Osteoblast (primary cell): ENCODE data around the gene CXorf65. TPM values are rescaled to one million over a fixed set of nuclear protein-coding genes. Genes with fewer than 3 reads are reported as not detected.

Source experiments
- DNase-seq: peaks from one replicate; pipeline ENCODE4 v3.0.0; 2011; ENCODE audit warnings: low spot score, mixed read lengths; ENCODE audit not compliant: insufficient read length; ENCODE audit errors: missing footprints
- H2AFZ ChIP-seq: 2 replicates; pipeline ENCODE4 v1.6.0; 2011; ENCODE audit warnings: mild to moderate bottlenecking, low read length
- H3K27ac ChIP-seq: 2 replicates; pipeline ENCODE4 v1.5.1; 2011; ENCODE audit warnings: mild to moderate bottlenecking, low read depth, low read length, moderate library complexity
- H3K27me3 ChIP-seq: 2 replicates; pipeline ENCODE4 v1.6.0; 2012; ENCODE audit warnings: mild to moderate bottlenecking, control low read depth, inconsistent platforms, low read length, moderate library complexity; ENCODE audit not compliant: insufficient read depth
- H3K36me3 ChIP-seq: 2 replicates; pipeline ENCODE4 v1.5.1; 2011; ENCODE audit warnings: mild to moderate bottlenecking, low read length, control low read depth, moderate library complexity; ENCODE audit not compliant: insufficient read depth
- H3K4me1 ChIP-seq: 2 replicates; pipeline ENCODE4 v1.5.1; 2011; ENCODE audit warnings: mild to moderate bottlenecking, low read length, control low read depth, moderate library complexity; ENCODE audit not compliant: insufficient read depth
- H3K4me2 ChIP-seq: 2 replicates; pipeline ENCODE4 v1.6.0; 2011; ENCODE audit warnings: mild to moderate bottlenecking, low read length; ENCODE audit not compliant: insufficient read depth
- H3K4me3 ChIP-seq: fragments of 200-600 bp; sonication (generic); 3 replicates; pipeline ENCODE4 v1.5.1; 2012; ENCODE audit warnings: mild to moderate bottlenecking, low read length, inconsistent platforms; ENCODE audit not compliant: insufficient read depth
- H3K79me2 ChIP-seq: 2 replicates; pipeline ENCODE4 v1.6.0; 2012; ENCODE audit warnings: mild to moderate bottlenecking, low read length, control low read depth, inconsistent platforms; ENCODE audit not compliant: insufficient read depth
- H3K9me3 ChIP-seq: 2 replicates; pipeline ENCODE4 v1.5.1; 2011; ENCODE audit warnings: low read depth, low read length, control low read depth
- H4K20me1 ChIP-seq: 2 replicates; pipeline ENCODE4 v1.6.0; 2012; ENCODE audit warnings: mild to moderate bottlenecking, low read length, control low read depth; ENCODE audit not compliant: insufficient read depth
- total RNA-seq: library from RNA; depleted of rRNA; stranded (reverse); fragments of >200 nt; gene quantifications from 2 replicates; pipeline ENCODE4 v1.2.3, GENCODE V29; 2012
- TF ChIP-seq, protein P1 (sequence below): IDR thresholded peaks from 2 replicates; pipeline ENCODE4 v1.5.1; 2011; ENCODE audit warnings: mild to moderate bottlenecking, low read depth, low read length, moderate library complexity; ENCODE audit errors: extremely low read depth

Gene CXorf65
- total RNA-seq, 1 donor = not detected

DNA sequence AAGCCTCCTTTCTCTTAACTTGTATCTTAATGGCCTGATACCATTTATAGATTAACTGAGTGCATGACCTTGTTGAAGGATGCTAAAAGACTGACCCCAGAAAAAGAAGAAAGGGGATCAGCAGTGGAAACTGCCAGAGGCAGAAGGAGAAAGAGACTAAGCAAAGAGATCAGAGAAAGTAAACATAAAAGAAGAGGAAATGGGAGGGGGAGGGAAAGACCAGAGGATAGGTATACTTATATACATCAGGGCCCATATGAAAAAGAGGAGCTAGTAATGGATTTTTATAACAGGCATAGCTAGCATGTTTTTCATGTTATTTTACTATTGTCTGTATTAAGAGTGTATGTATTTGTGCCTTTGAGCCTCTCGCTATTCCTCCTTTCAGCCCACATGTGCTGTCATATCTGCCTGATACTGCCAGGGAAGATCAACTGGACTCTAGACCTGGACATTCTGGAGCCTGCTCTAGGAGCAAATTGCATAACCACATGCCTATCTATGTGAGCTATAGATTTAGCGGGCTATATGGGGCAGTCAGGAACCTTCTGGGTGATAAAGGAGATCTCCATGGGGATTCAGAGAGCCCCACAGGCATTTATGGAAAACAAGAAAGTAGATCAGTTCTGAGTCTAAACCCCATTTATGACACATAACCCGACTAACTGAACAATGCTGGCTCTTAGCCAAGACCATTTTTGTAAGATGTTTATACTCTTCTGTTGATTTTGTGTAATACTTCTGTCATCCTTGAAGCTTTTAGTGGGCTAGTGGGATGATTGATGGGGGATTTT lies 25.0 kb downstream of the CXorf65 start:
- H3K27ac ChIP-seq = no peak overlapping the region
- H3K4me3 ChIP-seq = no peak overlapping the region
- peaks cover 25% of the 10 kb centered on the region for H3K27me3 ChIP-seq
- TF ChIP-seq, protein P1, sequence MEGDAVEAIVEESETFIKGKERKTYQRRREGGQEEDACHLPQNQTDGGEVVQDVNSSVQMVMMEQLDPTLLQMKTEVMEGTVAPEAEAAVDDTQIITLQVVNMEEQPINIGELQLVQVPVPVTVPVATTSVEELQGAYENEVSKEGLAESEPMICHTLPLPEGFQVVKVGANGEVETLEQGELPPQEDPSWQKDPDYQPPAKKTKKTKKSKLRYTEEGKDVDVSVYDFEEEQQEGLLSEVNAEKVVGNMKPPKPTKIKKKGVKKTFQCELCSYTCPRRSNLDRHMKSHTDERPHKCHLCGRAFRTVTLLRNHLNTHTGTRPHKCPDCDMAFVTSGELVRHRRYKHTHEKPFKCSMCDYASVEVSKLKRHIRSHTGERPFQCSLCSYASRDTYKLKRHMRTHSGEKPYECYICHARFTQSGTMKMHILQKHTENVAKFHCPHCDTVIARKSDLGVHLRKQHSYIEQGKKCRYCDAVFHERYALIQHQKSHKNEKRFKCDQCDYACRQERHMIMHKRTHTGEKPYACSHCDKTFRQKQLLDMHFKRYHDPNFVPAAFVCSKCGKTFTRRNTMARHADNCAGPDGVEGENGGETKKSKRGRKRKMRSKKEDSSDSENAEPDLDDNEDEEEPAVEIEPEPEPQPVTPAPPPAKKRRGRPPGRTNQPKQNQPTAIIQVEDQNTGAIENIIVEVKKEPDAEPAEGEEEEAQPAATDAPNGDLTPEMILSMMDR = no peak
- H3K79me2 ChIP-seq = no peaks in the 10 kb centered on the region
- DNase-seq = no peak
- no peak overlapping the region for H2AFZ ChIP-seq
- no peak overlapping the region for H3K4me2 ChIP-seq
- no peaks in the 10 kb centered on the region for H4K20me1 ChIP-seq
- no peaks in the 10 kb centered on the region for H3K36me3 ChIP-seq
- H3K9me3 ChIP-seq = no peaks in the 10 kb centered on the region
- H3K4me1 ChIP-seq = peaks cover 9% of the 10 kb centered on the region

DNA sequence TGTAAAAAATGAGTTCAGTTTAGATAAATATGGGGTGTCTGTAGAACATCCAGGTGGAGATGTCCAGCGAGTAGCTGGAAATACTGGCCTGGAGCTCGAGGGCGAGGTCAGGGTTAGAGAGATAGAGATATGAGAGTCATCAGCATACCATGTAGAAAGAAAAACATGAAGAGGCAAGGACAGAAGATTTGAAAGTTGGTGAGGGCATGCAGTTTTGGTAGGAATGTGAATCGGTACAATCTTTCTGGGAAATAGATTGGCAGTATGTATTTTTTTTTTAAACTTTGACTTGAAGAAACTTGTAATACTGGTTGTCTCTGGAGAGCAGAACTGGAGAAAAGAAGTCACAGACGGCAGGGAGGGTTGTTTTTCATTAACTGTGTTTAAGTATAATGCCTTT lies 36.0 kb downstream of the CXorf65 start:
- H3K4me1 ChIP-seq = peaks cover 3% of the 10 kb centered on the region
- H3K4me2 ChIP-seq = no peak overlapping the region
- no peaks in the 10 kb centered on the region for H3K9me3 ChIP-seq
- TF ChIP-seq, protein P1 = no peak
- DNase-seq = no peak
- H3K79me2 ChIP-seq = peaks cover 22% of the 10 kb centered on the region
- H3K4me3 ChIP-seq = no peak overlapping the region
- no peaks in the 10 kb centered on the region for H3K36me3 ChIP-seq
- no peak overlapping the region for H2AFZ ChIP-seq
- H3K27ac ChIP-seq = no peak overlapping the region
- peaks cover 10% of the 10 kb centered on the region for H3K27me3 ChIP-seq
- no peaks in the 10 kb centered on the region for H4K20me1 ChIP-seq

DNA sequence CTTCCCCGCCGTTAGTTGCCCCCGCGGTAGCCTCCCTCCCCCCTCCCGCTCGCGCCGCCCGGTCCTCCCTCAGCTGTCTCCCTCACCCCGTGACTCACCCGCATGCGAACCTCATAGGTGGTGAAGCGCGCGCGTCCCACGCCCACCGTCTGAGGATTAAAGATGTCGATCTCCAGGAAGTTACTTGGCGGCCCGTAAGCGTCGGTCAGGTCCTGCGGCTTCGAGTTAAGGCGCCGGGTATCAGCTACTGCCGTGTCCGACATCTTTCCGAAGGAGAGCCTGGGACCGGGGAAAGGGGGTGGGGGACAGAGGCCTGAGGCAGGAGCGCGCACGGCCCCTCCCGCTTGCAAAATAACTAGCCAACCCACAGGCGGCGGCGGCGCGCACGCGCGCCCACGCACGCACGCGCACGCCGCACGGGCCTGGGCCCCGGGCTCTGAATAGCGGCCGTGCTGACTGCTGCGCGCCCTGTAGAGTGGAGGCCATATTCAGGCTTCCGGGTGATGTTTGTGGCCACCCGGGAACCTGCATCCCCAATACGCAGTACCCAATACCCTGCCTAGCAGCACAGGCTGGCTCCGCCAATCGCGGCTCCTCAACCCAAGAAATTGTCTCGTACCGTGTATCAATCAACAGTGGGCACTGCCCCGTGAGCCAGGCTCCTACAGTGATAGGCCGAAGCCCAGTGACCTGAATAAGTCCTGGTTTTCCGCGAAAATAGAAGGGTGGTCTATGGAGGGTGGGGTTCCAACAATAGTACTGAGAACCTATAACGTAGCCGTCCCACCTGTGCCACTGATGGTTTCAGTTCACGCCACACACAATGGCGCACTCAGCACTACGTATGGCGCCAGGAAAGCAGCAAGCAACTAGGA lies 38.3 kb downstream of the CXorf65 start, which contains the start of gene SNX12:
TSS of gene SNX12 (minus strand) at position 291 of the 875 bp plus-strand sequence. CDS start at position 263, 28 bp downstream.
- Histone ChIP-seq H3K4me3 (peak within 1 kb of the TSS; percentile 86), H3K27me3 (no peaks in the 10 kb centered on the region), H3K9me3 (no peaks in the 10 kb centered on the region), H3K27ac (peak within 1 kb of the TSS; percentile 59), H3K36me3 (no peaks in the 10 kb centered on the region), H4K20me1 (no peaks in the 10 kb centered on the region), H3K4me1 (peaks cover 3% of the 10 kb centered on the region), H3K79me2 (peaks cover 38% of the 10 kb centered on the region), H2AFZ (peak within 1 kb of the TSS; percentile 91), H3K4me2 (peak within 1 kb of the TSS; percentile 83)
- TF ChIP-seq, protein P1 = no peak
- DNase-seq = peak; percentile 93

DNA sequence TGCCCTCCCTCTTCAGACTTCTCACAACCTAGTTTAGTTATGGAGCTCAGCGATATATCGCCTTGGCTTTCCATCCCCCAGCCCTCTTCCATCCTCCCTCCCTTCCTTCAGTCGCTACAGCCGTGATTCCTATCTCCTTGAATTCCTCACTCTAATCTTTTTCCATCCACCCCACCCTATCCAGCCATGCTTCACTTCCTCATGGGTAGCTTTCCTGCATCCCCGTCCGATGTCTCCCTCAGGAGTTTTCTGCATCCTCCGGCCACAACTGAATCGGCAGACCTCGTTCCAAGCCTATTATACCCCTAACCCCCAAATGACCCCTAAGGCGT lies 38.9 kb downstream of the CXorf65 start:
- H3K36me3 ChIP-seq = peaks cover 3% of the 10 kb centered on the region
- DNase-seq = peak; percentile 84
- peaks cover 3% of the 10 kb centered on the region for H3K4me1 ChIP-seq
- H3K4me3 ChIP-seq = peak overlapping the region; percentile 86
- peak overlapping the region; percentile 59 for H3K27ac ChIP-seq
- no peaks in the 10 kb centered on the region for H4K20me1 ChIP-seq
- peak overlapping the region; percentile 72 for H2AFZ ChIP-seq
- TF ChIP-seq, protein P1 = no peak
- H3K9me3 ChIP-seq = no peaks in the 10 kb centered on the region
- peak overlapping the region; percentile 83 for H3K4me2 ChIP-seq
- H3K27me3 ChIP-seq = no peaks in the 10 kb centered on the region
- H3K79me2 ChIP-seq = peaks cover 41% of the 10 kb centered on the region
